AG09319 (cell line): Measurements from ENCODE around the gene THBS1.

Experiments
- DNase-seq: peaks from one replicate; pipeline ENCODE4 v3.0.0-alpha.2; 2010; ENCODE audit warnings: low read depth; ENCODE audit errors: extremely low read depth
- TF ChIP-seq, protein P1 (sequence below): IDR thresholded peaks from 2 replicates; pipeline ENCODE4 v1.5.1; 2011; ENCODE audit warnings: low read depth, mild to moderate bottlenecking, inconsistent platforms, low read length, moderate library complexity

The THBS1 gene

DNA sequence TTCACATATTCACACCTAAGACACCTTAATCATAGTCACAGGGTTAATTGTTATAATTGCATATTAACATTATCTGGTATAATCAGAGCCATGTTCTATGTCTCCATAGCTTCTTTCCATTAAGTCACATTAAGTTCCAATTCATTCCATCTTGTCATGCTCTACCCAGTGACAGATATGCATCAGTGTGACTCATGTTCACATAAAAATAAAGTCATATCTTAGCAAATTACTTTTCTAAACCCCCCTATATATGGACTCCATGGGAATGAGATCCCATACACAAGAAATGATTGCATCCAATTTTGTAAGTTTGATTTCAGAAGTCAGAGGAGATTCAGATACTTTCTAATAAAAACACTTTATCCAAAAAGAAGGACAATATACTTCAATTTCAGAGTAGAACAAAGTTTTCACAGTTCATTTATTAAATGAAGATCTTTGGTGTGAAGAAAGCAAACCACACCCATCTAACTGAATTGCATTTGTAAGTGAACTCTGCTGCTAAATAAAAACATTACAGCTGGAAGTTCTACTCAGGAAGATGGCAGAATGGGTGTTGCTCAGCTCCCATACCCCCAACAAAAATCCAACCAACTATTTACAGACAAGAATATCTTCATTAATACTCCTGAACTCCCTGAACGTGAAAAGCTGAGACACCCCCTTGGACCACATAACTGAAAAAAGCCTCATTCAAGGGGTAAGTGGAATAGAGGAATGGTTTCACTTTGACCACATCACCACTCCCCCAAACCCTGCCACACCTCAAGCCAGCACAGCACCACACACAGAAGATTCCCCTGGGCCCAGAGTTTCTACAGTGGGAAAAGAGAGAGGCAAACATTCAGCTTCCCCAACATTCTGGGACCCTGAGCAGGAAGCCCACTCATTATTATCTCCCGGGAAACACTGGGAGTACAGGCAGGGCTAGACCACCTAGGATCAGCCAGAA, 27.6 kb downstream of the THBS1 start:
- DNase-seq: no peak
- TF ChIP-seq, protein P1, sequence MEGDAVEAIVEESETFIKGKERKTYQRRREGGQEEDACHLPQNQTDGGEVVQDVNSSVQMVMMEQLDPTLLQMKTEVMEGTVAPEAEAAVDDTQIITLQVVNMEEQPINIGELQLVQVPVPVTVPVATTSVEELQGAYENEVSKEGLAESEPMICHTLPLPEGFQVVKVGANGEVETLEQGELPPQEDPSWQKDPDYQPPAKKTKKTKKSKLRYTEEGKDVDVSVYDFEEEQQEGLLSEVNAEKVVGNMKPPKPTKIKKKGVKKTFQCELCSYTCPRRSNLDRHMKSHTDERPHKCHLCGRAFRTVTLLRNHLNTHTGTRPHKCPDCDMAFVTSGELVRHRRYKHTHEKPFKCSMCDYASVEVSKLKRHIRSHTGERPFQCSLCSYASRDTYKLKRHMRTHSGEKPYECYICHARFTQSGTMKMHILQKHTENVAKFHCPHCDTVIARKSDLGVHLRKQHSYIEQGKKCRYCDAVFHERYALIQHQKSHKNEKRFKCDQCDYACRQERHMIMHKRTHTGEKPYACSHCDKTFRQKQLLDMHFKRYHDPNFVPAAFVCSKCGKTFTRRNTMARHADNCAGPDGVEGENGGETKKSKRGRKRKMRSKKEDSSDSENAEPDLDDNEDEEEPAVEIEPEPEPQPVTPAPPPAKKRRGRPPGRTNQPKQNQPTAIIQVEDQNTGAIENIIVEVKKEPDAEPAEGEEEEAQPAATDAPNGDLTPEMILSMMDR: no peak

GRCh38 chr15:39609166-39609916, 28.5 kb downstream of the THBS1 start:
- no peak for DNase-seq
- TF ChIP-seq, protein P1: no peak

- TF ChIP-seq, protein P1: no peak
- DNase-seq: no peak
Observed at GRCh38 chr15:39610665-39611064, 29.8 kb downstream of the THBS1 start.

DNA sequence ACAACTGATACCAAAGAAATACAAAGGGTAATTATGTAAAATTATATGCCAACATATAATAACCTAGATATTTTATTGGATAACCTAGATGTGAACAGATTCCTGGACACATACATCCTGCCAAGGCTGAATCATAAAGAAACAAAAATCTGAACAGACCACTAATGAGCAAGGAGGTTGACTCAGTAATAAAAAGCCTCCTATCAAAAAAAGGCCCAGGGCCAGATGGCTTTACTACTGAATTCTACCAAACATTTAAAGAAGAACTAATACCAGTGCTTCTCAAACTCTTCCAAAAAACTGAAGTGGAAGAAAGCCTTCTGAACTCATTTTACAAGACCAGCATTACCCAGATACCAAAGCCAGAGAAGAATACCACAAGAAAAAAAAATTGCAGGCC, 32.4 kb downstream of the THBS1 start:
- TF ChIP-seq, protein P1: no peak
- no peak for DNase-seq

- DNase-seq: no peak
- TF ChIP-seq, protein P1: no peak
Observed at GRCh38 chr15:39613861-39614260, 33.0 kb downstream of the THBS1 start.

DNA sequence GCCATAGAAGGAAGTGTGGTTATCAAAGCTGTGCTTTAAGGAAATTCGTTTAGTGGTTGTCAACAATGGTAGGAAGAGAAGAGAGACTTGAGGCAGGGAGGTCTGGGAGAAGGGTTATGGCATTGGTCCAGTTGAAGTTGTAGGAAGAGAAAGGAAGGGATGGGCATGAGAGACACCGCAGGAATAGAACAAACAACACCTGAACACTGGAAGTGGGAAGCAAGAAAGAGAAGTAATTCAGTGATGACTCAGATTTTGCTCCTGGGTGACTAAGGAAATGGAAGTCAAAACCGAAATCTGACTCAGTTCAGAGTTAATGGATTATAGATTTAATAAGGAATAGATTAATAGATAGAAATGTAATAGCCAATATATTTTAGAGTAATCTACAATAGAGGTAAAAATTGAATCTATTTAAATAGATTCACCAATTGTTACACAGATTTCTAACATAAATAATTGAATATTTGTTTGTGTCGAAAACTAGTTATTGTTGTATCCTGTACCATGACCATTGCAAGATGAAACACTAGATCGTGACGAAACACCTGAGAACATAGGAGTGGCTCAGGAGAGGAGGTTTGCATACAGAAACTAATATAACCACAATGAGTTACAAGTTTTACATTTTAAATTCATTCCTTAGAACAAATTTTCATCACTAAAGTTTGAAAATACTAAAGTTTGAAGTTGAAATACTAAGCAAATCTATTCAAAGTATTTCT, 36.0 kb downstream of the THBS1 start:
- no peak for DNase-seq
- TF ChIP-seq, protein P1: no peak
